HK-2 (cell line): Measurements from ENCODE around the gene TMEM213.
A peak's percentile ranks its signal among the peaks of the same experiment; 100 is the strongest.

ENCODE experiments used
- DNase-seq: peaks from one replicate; pipeline ENCODE4 v3.0.0-alpha.2; 2018; ENCODE audit not compliant: unreplicated experiment

The TMEM213 gene

DNA sequence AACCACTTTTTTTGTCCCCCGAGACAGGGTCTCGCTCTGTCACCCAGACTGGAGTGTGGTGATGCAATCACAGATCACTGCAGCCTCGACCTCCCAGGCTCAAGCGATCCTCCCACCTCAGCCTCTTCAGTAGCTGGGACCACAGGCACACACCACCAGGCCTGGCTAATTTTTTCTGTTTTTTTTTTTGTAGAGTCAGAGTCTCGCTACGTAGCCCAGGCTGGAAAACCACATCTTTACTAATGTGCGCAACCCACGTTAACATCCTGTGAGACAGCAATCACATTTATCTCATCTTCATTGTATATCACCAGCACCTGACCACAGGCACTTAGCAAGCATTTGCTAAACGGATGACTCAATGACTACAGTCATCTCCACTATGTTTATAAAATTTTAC lies 78.0 kb downstream of the TMEM213 start:
- DNase-seq, result peak; percentile 71

- DNase-seq, result no peak
Measured at GRCh38 chr7:138876326-138876725, 78.5 kb downstream of the TMEM213 start.

- DNase-seq, result no peak
Measured at GRCh38 chr7:138878051-138878450, 80.3 kb downstream of the TMEM213 start.

DNA sequence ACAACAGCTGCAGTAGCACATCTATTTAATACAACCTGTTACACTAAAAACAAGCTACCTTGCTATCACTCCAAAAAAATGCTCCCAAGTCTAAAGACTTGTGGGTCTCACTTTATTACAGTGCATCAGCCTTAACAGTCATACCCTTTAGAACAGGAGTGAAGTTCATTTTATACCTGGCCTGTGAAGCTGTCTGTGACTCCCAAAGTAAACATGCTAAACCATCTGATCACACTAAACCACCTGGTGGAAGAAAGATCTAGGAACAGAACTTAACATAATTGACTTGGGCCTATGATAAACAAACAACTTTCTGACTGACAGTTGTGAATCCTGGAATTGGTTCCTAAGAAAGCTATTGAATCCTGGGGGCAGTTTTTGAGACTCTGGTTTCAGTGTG lies 81.1 kb downstream of the TMEM213 start:
- no peak for DNase-seq

- no peak for DNase-seq
Measured at GRCh38 chr7:138879356-138879755, 81.6 kb downstream of the TMEM213 start.

GRCh38 chr7:138880881-138881578 lies 83.2 kb downstream of the TMEM213 start:
- no peak for DNase-seq

GRCh38 chr7:138881579-138882188 lies 83.9 kb downstream of the TMEM213 start:
- no peak for DNase-seq

GRCh38 chr7:138882249-138882648 lies 84.5 kb downstream of the TMEM213 start:
- no peak for DNase-seq

- DNase-seq, result no peak
Measured at GRCh38 chr7:138885383-138886147, 87.8 kb downstream of the TMEM213 start.

- no peak for DNase-seq
Measured at GRCh38 chr7:138886501-138886917, 88.7 kb downstream of the TMEM213 start.

GRCh38 chr7:138887085-138887710 lies 89.4 kb downstream of the TMEM213 start:
- no peak for DNase-seq
